G401 (cell line): ENCODE results near the gene DCAF11. TPM values are rescaled to one million over a fixed set of nuclear protein-coding genes. Genes with fewer than 3 reads are reported as not detected.

ENCODE experiments used
- DNase-seq: peaks from one replicate; pipeline ENCODE4 v3.0.0-alpha.2; 2015; ENCODE audit warnings: low spot score
- in situ Hi-C: cut with HindIII; loops from 2 replicates; pipeline ENCODE4 v1.10.0; 2016; ENCODE audit warnings: low sequenced_read_pairs, mixed read lengths
- total RNA-seq: library from RNA; depleted of rRNA; stranded (reverse); fragments of >200 nt; shearing (Covaris generic); gene quantifications from 2 replicates; pipeline ENCODE4 v1.2.3, GENCODE V29; 2014

The DCAF11 gene
- total RNA-seq, 1 experiment from 2014 or later = 125 TPM

GRCh38 chr14:24149302-24149969, 34.9 kb downstream of the DCAF11 start:
- in situ Hi-C loops = no loop called here
- no peak for DNase-seq

DNA sequence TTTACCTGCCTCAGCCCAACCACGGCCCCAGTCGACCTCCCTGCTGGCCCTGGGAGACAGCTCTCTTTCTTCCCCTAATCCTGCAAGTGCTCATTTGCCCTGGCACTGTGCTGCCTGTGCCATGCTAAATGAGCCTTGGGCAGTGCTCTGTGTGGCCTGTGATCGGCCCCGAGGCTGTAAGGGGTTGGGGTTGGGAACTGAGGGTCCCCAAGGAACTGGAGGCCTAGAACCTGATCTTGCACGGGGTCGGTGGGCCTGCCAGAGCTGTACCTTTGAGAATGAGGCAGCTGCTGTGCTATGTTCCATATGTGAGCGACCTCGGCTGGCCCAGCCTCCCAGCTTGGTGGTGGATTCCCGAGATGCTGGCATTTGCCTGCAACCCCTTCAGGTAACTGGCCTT, 35.5 kb downstream of the DCAF11 start:
- no peak for DNase-seq
- in situ Hi-C loops = no loop called here

DNA sequence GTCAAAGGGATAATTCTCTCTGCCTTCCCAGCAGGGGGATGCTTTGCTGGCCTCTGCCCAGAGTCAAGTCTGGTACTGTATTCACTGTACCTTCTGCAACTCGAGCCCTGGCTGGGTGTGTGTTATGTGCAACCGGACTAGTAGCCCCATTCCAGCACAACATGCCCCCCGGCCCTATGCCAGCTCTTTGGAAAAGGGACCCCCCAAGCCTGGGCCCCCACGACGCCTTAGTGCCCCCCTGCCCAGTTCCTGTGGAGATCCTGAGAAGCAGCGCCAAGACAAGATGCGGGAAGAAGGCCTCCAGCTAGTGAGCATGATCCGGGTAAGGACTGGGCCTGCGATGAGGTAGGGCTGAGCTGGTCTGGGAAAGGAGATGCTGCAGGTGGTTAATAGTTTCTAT, 36.0 kb downstream of the DCAF11 start:
- in situ Hi-C loops = no loop called here

GRCh38 chr14:24150993-24151392, 36.4 kb downstream of the DCAF11 start:
- no peak for DNase-seq
- in situ Hi-C loops = no loop called here

More for the DNA sequence above, 36.0 kb downstream of the DCAF11 start:
- no peak for DNase-seq

DNA sequence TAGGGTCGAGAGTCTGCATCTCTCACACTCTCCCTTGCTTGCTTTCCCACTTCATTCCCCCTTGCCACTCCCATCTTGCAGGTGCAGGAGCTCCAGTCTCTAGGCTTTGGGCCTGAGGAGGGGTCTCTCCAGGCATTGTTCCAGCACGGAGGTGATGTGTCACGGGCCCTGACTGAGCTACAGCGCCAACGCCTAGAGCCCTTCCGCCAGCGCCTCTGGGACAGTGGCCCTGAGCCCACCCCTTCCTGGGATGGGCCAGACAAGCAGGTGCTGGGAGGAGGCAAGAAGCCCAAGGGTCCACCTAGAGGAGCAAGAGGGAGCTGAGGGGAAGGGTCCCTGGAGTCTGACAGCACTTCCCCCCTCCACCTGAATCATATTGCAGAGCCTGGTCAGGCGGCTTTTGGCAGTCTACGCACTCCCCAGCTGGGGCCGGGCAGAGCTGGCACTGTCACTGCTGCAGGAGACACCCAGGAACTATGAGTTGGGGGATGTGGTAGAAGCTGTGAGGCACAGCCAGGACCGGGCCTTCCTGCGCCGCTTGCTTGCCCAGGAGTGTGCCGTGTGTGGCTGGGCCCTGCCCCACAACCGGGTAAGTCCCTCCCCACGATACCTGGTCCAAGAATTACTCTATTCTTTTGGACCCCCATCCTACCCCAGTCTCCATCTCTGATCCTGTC, 37.0 kb downstream of the DCAF11 start:
- in situ Hi-C loops = no loop called here
- no peak for DNase-seq

GRCh38 chr14:24155100-24155499, 40.5 kb downstream of the DCAF11 start:
- in situ Hi-C loops = no loop called here
- DNase-seq = no peak

DNA sequence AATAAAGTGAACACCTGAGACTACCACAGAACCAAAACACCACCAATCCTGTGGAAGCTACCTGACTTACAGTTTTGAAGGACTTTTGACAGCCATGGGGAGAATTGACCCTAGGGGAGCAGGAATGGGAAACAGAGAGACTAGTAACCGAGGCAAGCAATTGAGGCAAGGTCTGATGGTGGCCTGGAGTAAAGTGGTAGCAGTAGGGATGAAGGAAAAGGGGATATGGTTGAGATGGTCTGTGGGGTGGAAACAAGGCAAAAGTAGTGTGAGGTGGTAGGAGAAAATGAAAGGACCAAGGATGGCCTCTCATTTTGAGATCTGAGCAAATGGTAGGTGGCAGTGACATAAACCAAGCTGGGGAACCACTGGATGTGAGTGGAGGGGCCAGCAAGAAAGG, 42.3 kb downstream of the DCAF11 start:
- in situ Hi-C loops = no loop called here
- no peak for DNase-seq

- in situ Hi-C loops = no loop called here
- DNase-seq = no peak
Observed at GRCh38 chr14:24157331-24157730, 42.8 kb downstream of the DCAF11 start.

DNA sequence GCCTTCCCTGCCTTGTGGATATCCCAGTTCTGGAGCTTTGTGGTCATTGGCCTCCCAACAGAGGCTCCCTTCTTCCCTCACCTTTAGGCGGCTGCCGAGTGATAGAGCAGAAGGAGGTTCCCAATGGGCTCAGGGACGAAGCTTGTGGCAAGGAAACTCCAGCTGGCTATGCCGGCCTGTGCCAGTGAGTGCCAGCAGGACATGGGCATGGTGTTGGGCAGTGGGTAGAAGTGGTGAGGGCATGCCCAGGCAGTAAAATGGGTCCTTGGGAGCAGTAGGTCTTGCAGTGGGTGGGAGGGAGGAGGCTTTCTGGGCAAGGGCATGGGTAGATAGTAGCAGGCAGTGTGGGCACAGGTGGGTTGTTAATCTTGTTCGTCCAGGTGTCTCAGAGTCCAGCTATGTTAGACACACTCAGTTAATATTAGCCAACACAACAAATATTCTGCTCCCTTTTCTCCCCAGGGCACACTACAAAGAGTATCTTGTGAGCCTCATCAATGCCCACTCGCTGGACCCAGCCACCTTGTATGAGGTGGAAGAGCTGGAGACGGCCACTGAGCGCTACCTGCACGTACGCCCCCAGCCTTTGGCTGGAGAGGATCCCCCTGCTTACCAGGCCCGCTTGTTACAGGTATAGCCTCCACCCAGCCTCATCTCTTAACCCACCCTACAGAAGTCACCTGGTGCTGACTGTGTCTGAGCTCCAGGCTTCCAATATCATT, 45.4 kb downstream of the DCAF11 start:
- in situ Hi-C loops = no loop called here
- DNase-seq = no peak

GRCh38 chr14:24160499-24160849, 45.9 kb downstream of the DCAF11 start:
- no peak for DNase-seq
- in situ Hi-C loops = no loop called here

GRCh38 chr14:24160850-24161804, 46.5 kb downstream of the DCAF11 start, which contains the start of gene IRF9:
Gene IRF9, plus strand, starts transcription at chr14:24161265. Its CDS starts 880 bp downstream, at chr14:24162145.
- in situ Hi-C loops = no loop called here
- DNase-seq = peak; percentile 90

DNA sequence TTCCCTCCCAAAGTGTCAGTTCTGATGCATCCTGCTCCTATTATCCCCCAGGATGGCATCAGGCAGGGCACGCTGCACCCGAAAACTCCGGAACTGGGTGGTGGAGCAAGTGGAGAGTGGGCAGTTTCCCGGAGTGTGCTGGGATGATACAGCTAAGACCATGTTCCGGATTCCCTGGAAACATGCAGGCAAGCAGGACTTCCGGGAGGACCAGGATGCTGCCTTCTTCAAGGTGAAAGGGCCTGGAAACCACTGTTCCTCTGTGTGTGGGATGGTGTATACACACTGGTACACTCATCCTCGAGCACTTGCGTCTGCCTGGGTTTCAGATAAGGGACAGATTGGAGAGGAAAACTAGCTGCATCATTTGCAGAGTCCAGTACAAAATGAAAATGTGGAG, 47.5 kb downstream of the DCAF11 start:
- no peak for DNase-seq
- in situ Hi-C loops = no loop called here

DNA sequence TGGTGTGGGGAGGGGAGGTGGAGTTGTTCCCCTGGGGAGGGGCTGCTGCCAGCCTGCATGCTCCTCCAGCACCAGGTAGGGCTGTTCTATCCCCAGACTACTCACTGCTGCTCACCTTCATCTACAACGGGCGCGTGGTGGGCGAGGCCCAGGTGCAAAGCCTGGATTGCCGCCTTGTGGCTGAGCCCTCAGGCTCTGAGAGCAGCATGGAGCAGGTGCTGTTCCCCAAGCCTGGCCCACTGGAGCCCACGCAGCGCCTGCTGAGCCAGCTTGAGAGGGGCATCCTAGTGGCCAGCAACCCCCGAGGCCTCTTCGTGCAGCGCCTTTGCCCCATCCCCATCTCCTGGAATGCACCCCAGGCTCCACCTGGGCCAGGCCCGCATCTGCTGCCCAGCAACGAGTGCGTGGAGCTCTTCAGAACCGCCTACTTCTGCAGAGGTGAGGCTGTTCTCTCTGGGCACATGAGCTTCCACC, 50.0 kb downstream of the DCAF11 start:
- DNase-seq = no peak
- in situ Hi-C loops = no loop called here

GRCh38 chr14:24165785-24166184, 51.2 kb downstream of the DCAF11 start:
- no peak for DNase-seq
- in situ Hi-C loops = no loop called here

DNA sequence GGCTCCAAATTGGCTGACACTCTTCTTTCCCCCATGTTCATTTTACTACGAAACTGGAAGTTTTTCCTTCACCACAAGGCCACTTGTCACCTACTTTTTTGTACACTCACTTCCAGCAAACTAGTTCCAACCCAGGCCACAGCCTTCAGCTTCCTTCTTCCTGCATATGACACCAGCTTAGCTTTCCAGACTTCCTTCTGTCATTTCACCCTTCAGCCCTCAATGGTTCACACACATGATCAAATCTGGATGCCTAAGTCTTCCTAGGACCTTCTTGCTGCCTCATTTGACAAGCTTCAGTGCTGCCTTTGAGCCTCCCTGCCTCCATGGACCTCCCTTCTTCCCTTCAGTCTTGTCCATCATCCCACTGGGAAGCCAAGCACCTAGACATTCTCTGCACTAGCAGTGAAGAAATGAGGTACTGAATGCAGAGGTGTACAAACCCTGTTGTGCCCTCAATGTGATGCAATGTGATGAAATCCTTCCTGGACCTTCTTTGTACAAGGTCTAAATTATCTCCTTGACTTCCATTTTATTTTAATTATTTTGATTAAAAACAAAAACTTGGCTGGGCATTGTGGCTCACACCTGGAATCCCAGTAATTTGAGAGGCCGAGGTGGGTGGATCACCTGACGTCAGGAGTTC, 53.0 kb downstream of the DCAF11 start:
- no peak for DNase-seq
- in situ Hi-C loops = no loop called here

DNA sequence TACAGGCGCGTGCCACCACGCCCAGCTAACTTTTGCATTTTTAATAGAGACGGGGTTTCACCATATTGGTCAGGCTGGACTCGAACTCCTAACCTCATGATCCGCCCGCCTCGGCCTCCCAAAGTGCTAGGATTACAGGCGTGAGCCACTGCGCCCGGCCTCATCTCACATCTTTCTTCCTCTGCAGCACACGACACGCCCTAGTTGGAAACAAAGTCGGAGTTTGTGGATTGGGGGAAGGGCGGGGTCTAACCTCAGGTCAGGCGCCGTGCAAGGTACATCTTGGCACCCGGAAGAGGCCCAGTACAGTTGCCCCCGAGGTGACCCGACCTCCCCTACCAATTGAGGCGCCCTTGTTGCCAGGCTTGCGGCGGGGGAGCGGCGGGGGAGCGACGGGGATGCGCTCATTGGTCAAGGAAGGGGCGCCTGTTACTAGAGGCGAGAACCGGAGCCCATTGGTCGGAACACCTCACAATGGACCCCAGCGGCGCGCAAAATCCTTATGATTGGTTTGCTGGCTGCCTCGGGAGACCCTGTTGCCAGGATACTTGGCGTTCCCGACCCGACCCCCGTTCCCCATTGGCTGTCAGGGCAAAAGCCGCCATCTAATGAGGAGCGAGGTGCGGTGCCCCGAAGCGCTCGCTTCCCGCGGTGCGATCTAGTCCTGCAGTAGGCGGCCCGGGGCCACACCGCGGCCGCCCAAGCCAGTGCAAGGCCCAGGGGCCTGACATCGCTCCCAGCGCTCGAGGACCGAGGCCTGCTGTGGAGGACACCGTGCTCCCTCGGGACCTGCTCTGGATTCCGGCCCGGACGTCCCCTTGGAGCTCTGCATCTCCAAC, 57.1 kb downstream of the DCAF11 start, which contains the start of gene REC8:
Gene REC8, plus strand, starts transcription at position 659 of the 839 bp plus-strand sequence. CDS start 473 bp downstream, outside the sequence.
- DNase-seq = peak; percentile 97
- in situ Hi-C loops = no loop called here

GRCh38 chr14:24172261-24172860, 57.8 kb downstream of the DCAF11 start:
- DNase-seq = peak; percentile 39

More at GRCh38 chr14:24172261-24172860, 57.8 kb downstream of the DCAF11 start:
- in situ Hi-C loops = no loop called here
